Gastroesophageal sphincter (tissue), 4 donors: ENCODE data around the gene RPL19. TPM values are rescaled to one million over a fixed set of nuclear protein-coding genes. Genes with fewer than 3 reads are reported as not detected.

Experiments used
- ATAC-seq: fragments of 150-250 bp; one replicate; pipeline ENCODE4 v1.9.1; 2016; ENCODE audit warnings: mild to moderate bottlenecking, moderate library complexity
- H3K27ac ChIP-seq, 4 donors: fragments of 200-600 bp; sonication (generic) in 3 of 4; 1 replicate in 3 of 4; 2 replicates in 1 of 4; pipeline ENCODE4 v1.5.1; 2016 to 2019
- H3K27me3 ChIP-seq: fragments of 200-600 bp; sonication (generic); one replicate; pipeline ENCODE4 v1.5.1; 2019
- H3K36me3 ChIP-seq, 2 donors: fragments of 200-600 bp; sonication (generic); one replicate each; pipeline ENCODE4 v1.5.1; 2019; ENCODE audit warnings: control low read depth in 1 of 2
- H3K4me1 ChIP-seq, 3 donors: fragments of 200-600 bp; sonication (generic); 1 replicate in 2 of 3; 2 replicates in 1 of 3; pipeline ENCODE4 v1.5.1; 2016 to 2019; ENCODE audit warnings: control low read depth in 2 of 3
- H3K4me3 ChIP-seq, 2 donors: fragments of 200-600 bp; sonication (generic); one replicate each; pipeline ENCODE4 v1.5.1; 2019; ENCODE audit warnings: mild to moderate bottlenecking in 1 of 2, moderate library complexity in 1 of 2
- H3K9me3 ChIP-seq, 3 donors: fragments of 200-600 bp; sonication (generic); one replicate each; pipeline ENCODE4 v1.5.1; 2017 to 2019; ENCODE audit warnings: control low read depth in 2 of 3
- EP300 ChIP-seq: sonication (generic); formaldehyde crosslinking; IDR thresholded peaks from one replicate; pipeline ENCODE4 v1.6.1; 2017; ENCODE audit warnings: antibody characterized with exemption, mild to moderate bottlenecking
- POLR2A ChIP-seq, 2 donors: fragments of 450-650 bp; IDR thresholded peaks; one replicate each; pipeline ENCODE4 v1.6.1; 2017; ENCODE audit warnings: antibody characterized with exemption in 2 of 2, mild to moderate bottlenecking in 2 of 2, moderate library complexity in 1 of 2
- POLR2AphosphoS5 ChIP-seq: sonication (generic); formaldehyde crosslinking; IDR thresholded peaks from one replicate; pipeline ENCODE4 v1.6.1; 2017; ENCODE audit warnings: antibody characterized with exemption
- WGBS, 2 donors: methylation state at CpG; one replicate each; pipeline ENCODE4 v1.1.5; 2018; ENCODE audit warnings: low coverage in 1 of 2; 5-methylcytosine and 5-hydroxymethylcytosine counted together
- total RNA-seq, 4 donors: library from RNA; depleted of rRNA; stranded (reverse); fragments of >200 nt; gene quantifications; one replicate each; pipeline ENCODE4 v1.1.0, GENCODE V29; 2016
- TF ChIP-seq, protein P1 (sequence below), 4 experiments: fragments of 200-600 bp in 2 of 4; fragments of 450-650 bp in 2 of 4; sonication (generic) in 1 of 4; IDR thresholded peaks; one replicate each; pipeline ENCODE4 v1.5.1; 2017 to 2019; ENCODE audit warnings: antibody characterized with exemption in 4 of 4, mild to moderate bottlenecking in 2 of 4, moderate library complexity in 2 of 4

RPL19 gene
- total RNA-seq, 4 donors from 2014 or later: 1,562 to 3,160 (median 2,477) TPM

DNA sequence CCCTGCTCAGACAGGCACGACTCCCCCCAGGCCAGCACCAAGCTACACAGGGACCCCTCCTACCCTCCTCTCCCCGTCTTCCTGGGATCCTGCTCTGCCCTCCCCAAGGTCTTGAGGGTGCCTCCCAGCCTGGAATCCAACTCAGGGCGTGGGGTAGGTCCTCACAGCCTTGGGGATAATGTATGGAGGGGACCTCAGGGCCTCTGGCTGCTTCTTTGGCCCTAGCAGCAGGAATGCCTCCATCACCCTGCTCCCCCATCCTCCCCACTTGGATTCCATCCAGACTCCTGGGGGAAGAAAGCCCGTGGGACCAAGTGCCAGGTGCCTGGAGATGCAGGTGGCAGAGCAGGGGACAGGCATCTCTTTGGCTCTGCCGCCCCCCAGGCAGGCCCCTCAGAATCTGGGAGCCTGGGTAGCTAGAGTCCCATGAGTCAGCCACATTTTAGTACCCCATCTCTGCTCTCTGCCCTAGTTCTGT, 36.4 kb downstream of the RPL19 start:
- Histone ChIP-seq H3K27ac (no peak overlapping the region), H3K4me1 (peaks cover 0 to 16% (median 6%) of the 10 kb centered on the region in 3 donors), H3K9me3 (no peaks in the 10 kb centered on the region), H3K36me3 (no peaks in the 10 kb centered on the region), H3K27me3 (peaks cover 94% of the 10 kb centered on the region), H3K4me3 (no peak overlapping the region)
- 51% methylated on average over 4 of the region's 5 CpGs; no CpG with 5 or more reads in 1 of the 2 donors for WGBS, 2 donors
- TF ChIP-seq POLR2AphosphoS5 (no peak), EP300 (no peak), POLR2A (IDR thresholded peaks at IDR 0.05) (no peak)
- TF ChIP-seq, protein P1, sequence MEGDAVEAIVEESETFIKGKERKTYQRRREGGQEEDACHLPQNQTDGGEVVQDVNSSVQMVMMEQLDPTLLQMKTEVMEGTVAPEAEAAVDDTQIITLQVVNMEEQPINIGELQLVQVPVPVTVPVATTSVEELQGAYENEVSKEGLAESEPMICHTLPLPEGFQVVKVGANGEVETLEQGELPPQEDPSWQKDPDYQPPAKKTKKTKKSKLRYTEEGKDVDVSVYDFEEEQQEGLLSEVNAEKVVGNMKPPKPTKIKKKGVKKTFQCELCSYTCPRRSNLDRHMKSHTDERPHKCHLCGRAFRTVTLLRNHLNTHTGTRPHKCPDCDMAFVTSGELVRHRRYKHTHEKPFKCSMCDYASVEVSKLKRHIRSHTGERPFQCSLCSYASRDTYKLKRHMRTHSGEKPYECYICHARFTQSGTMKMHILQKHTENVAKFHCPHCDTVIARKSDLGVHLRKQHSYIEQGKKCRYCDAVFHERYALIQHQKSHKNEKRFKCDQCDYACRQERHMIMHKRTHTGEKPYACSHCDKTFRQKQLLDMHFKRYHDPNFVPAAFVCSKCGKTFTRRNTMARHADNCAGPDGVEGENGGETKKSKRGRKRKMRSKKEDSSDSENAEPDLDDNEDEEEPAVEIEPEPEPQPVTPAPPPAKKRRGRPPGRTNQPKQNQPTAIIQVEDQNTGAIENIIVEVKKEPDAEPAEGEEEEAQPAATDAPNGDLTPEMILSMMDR (IDR thresholded peaks at IDR 0.05): no peak
- no peak for ATAC-seq

DNA sequence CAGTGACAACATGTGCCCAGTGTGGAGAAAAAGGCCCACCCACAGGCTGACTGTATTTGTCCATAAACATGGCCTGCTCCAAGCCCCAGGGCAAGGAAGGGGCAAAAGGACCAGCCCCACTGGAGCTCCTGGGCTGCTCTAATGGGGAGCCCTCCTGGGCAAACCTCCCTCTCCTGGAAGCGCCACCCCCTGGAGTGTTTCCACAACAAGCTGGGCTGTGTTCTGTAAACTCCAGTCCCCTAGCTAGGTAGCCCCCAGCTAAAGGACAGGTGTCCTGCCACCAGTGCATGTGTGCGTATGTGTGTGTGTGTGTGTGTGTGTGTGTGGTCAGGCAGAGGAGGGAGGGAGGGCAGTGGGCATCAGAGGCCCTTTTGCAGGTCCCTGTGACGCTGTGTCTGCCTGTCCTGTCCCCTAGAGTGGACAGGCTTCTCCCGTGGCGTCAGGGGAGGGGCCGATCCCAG, 36.9 kb downstream of the RPL19 start:
- TF ChIP-seq POLR2A (IDR thresholded peaks at IDR 0.05): no peak
- no peak overlapping the region for H3K27ac ChIP-seq
- peaks cover 94% of the 10 kb centered on the region for H3K27me3 ChIP-seq
- no peak overlapping the region for H3K4me3 ChIP-seq
- peaks cover 0 to 11% (median under 1%) of the 10 kb centered on the region in 3 donors for H3K4me1 ChIP-seq
- WGBS, 2 donors: no CpG with 5 or more reads among the region's 6 CpGs
- H3K9me3 ChIP-seq: no peaks in the 10 kb centered on the region
- no peaks in the 10 kb centered on the region for H3K36me3 ChIP-seq
- ATAC-seq: no peak

DNA sequence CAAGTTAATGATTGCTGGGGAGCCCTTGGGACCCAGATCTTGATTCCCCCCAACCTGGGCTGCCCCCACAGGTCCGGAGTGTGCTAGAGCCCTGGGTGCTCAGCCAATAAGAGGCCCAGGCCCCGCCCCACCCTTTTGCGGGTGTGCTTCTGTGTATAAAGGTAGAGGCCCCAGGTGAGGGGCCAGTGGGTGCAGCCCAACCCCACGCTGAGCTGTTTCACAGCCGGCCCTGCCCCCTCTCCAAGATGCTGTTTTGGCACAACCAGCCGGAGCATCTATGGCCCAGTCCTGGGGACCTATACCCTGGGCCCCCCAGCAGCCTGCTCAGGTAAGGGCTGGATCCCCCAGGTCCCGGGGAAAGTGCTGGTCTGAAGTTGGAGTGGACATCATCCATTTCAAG, 37.5 kb downstream of the RPL19 start:
- no peak overlapping the region for H3K4me3 ChIP-seq
- no peak for TF ChIP-seq EP300
- TF ChIP-seq POLR2A (IDR thresholded peaks at IDR 0.05): no peak
- peaks cover 0 to 7% (median 0%) of the 10 kb centered on the region in 3 donors for H3K4me1 ChIP-seq
- WGBS, 2 donors: no CpG with 5 or more reads among the region's 7 CpGs
- no peaks in the 10 kb centered on the region for H3K36me3 ChIP-seq
- H3K27ac ChIP-seq: no peak overlapping the region
- H3K9me3 ChIP-seq: no peaks in the 10 kb centered on the region
- peaks cover 94% of the 10 kb centered on the region for H3K27me3 ChIP-seq
- no peak for ATAC-seq

DNA sequence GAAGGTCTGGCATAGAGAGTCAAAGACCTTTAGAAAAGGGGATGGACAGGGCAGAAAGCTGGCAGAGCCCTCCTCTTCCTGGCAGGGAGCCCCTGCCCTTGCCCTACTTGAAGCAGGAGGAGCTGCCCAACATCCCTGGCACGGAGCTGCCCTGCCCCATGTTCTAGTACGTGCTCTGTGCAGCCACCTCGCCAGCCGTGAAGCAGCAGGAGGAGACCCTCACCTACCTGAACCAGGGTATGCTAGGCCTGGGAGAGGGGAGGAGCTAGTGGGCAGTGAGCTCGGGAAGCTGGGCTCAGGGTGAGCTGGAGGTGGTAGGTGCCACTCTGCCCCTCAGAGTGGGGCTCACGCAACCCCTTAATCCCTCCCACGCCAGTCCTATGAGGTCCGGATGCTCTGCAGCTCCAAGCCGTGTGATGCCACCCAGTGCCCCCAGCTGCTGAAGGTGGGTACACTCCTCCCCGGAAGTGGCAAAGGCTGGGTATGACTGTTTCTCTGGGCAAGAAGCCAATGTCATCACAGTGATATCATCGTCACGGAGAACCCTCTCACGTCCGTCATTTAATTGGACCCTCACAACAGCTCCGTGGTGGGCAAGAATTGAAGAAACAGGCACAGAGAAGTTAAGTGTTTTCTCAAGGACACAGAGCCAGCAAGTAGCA, 38.4 kb downstream of the RPL19 start:
- no peaks in the 10 kb centered on the region for H3K36me3 ChIP-seq
- no peak for ATAC-seq
- no peak overlapping the region for H3K4me3 ChIP-seq
- H3K27ac ChIP-seq: no peak overlapping the region
- peaks cover 93% of the 10 kb centered on the region for H3K27me3 ChIP-seq
- H3K9me3 ChIP-seq: no peaks in the 10 kb centered on the region
- H3K4me1 ChIP-seq: peaks cover 0 to 7% (median 0%) of the 10 kb centered on the region in 3 donors
- WGBS, 2 donors: 20% methylated on average over 1 of the region's 15 CpGs; no CpG with 5 or more reads in 1 of the 2 donors
- TF ChIP-seq POLR2AphosphoS5 (no peak), EP300 (no peak), POLR2A (IDR thresholded peaks at IDR 0.05) (no peak)
- TF ChIP-seq, protein P1 (IDR thresholded peaks at IDR 0.05): no peak

DNA sequence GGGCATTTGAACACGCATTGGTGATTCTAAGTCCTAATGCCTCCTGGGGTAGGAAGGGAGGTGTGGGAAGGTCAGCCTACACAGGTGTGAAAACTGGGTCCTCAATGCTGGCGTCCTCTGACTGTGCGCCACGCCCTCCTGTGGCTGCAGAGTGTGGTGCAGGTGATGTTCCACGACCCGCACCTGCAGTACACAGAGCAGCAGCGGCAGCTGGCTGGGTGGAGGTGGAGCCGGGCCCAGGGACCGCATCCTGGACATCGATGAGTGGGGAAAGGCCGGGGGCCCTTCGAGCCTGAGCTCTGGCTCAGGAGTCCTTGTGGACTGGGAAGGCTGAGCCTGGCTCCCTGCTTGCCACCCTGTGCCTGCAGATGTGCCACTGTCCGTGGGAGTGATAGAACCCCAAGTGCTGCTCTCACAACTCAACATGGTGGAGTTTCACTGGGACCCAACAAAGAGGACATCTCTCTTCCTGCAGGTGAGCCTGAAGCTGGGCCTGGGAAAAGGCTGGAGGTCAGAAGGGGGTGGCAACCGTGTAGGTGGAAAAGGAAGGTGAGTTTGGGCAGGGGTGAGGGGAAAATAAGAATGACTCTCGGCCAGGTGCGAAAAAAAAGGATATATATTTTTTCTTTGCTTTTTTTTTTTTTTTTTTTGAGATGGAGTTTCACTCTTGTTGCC, 39.7 kb downstream of the RPL19 start:
- H3K4me1 ChIP-seq: peaks cover 0 to 13% (median 0%) of the 10 kb centered on the region in 3 donors
- H3K4me3 ChIP-seq: no peak overlapping the region
- H3K27me3 ChIP-seq: peaks cover 81% of the 10 kb centered on the region
- no peak for ATAC-seq
- no peaks in the 10 kb centered on the region for H3K9me3 ChIP-seq
- no peak overlapping the region for H3K27ac ChIP-seq
- TF ChIP-seq POLR2A (IDR thresholded peaks at IDR 0.05) (no peak), EP300 (no peak), POLR2AphosphoS5 (no peak)
- TF ChIP-seq, protein P1 (IDR thresholded peaks at IDR 0.05): peak in 2 of 4 experiments; percentile 26 to 55
- H3K36me3 ChIP-seq: no peaks in the 10 kb centered on the region
- WGBS, 2 donors: 43 to 80% methylated on average over 3 to 7 of the region's 16 CpGs
